MCF 10A (cell line): ENCODE measurements around the gene LEMD2. TPM values are rescaled to one million over a fixed set of nuclear protein-coding genes. Genes with fewer than 3 reads are reported as not detected.

Source experiments
- BruUV-seq: library from RNA; stranded (reverse); fragments of 400-500 nt; replicated peaks from 2 replicates; lab custom pipeline; 2021; lab: Mats Ljungman, UMichigan
- CTCF ChIA-PET: fragments of 300-600 bp; sonication (Branson Sonifier 250); formaldehyde crosslinking; extraction: SDS; loops from one replicate; lab custom pipeline; 2021; ENCODE audit warnings: antibody characterized with exemption, inconsistent platforms; lab: Yijun Ruan, JAX
- POLR2A ChIA-PET: fragments of 300-600, 350-650 bp; sonication (Branson Sonifier 250); formaldehyde crosslinking; extraction: SDS; loops from one replicate; lab custom pipeline; 2020; ENCODE audit warnings: antibody characterized with exemption, inconsistent platforms; lab: Yijun Ruan, JAX
- DNase-seq: peaks from one replicate; pipeline ENCODE4 v3.0.0-alpha.2; 2018; ENCODE audit not compliant: unreplicated experiment
- H3K27ac Mint-ChIP-seq: one replicate; pipeline ENCODE4 v1.8.0; 2022; ENCODE audit warnings: mild to moderate bottlenecking, low read depth, mixed read lengths; ENCODE audit not compliant: unreplicated experiment
- H3K27me3 Mint-ChIP-seq: one replicate; pipeline ENCODE4 v1.8.0; 2022; ENCODE audit warnings: mixed read lengths; ENCODE audit not compliant: insufficient read depth, unreplicated experiment
- H3K36me3 Mint-ChIP-seq: one replicate; pipeline ENCODE4 v1.8.0; 2022; ENCODE audit warnings: mild to moderate bottlenecking, moderate library complexity, mixed read lengths; ENCODE audit not compliant: insufficient read depth, unreplicated experiment
- H3K4me1 Mint-ChIP-seq: one replicate; pipeline ENCODE4 v1.8.0; 2022; ENCODE audit warnings: mixed read lengths; ENCODE audit not compliant: insufficient read depth, unreplicated experiment
- H3K4me3 Mint-ChIP-seq: one replicate; pipeline ENCODE4 v1.8.0; 2022; ENCODE audit warnings: mild to moderate bottlenecking, moderate library complexity, mixed read lengths; ENCODE audit not compliant: unreplicated experiment
- H3K9me3 Mint-ChIP-seq: one replicate; pipeline ENCODE4 v1.8.0; 2022; ENCODE audit warnings: mixed read lengths; ENCODE audit not compliant: unreplicated experiment
- CTCF ChIP-seq: fragments of 200-600 bp; IDR thresholded peaks from one replicate; pipeline ENCODE4 v1.8.0; 2022; ENCODE audit warnings: antibody characterized with exemption, mild to moderate bottlenecking; ENCODE audit not compliant: unreplicated experiment
- intact Hi-C: fragments of 100-400 bp; cut with micrococcal nuclease; formaldehyde crosslinking; loops from 2 replicates; pipeline ENCODE4 v1.14.1; 2022
- total RNA-seq: library from RNA; stranded (reverse); gene quantifications from 2 replicates; pipeline ENCODE4 v1.2.3, GENCODE V29; 2022

LEMD2 gene
- total RNA-seq, 1 experiment from 2014 or later, result 70.5 TPM

- POLR2A ChIA-PET, result interaction anchor here (0.6 kb wide), 1 partner anchor 65 kb away, joined by 3 read pairs; the partner anchor contains the start of gene UQCC2
- CTCF ChIA-PET, result interaction anchor here (0.6 to 1.3 kb wide), 3 partner anchors 10 to 251 kb away, joined by 3 read pairs; no protein-coding TSS in a partner anchor
- peaks cover 73% of the 10 kb centered on the region for H3K36me3 Mint-ChIP-seq
- no peak overlapping the region for H3K4me3 Mint-ChIP-seq
- BruUV-seq, result no TSS peak
- DNase-seq, result no peak
- intact Hi-C loops, result no loop called here
- H3K9me3 Mint-ChIP-seq, result no peaks in the 10 kb centered on the region
- no peak overlapping the region for H3K27ac Mint-ChIP-seq
- no peak for TF ChIP-seq CTCF
- peaks cover 2% of the 10 kb centered on the region for H3K4me1 Mint-ChIP-seq
- no peaks in the 10 kb centered on the region for H3K27me3 Mint-ChIP-seq
These were observed 12.7 kb downstream of the LEMD2 start for GRCh38 chr6:33776186-33776585.

- Mint-ChIP-seq H3K4me1 (no peaks in the 10 kb centered on the region), H3K27ac (no peak overlapping the region), H3K36me3 (peaks cover 60% of the 10 kb centered on the region), H3K4me3 (no peak overlapping the region), H3K27me3 (no peaks in the 10 kb centered on the region), H3K9me3 (no peaks in the 10 kb centered on the region)
- TF ChIP-seq CTCF, result no peak
- intact Hi-C loops, result no loop called here
- ChIA-PET POLR2A (no interaction called here), CTCF (no interaction called here)
- no TSS peak for BruUV-seq
- DNase-seq, result no peak
These were observed 14.2 kb downstream of the LEMD2 start for GRCh38 chr6:33774774-33775173.

- POLR2A ChIA-PET, result interaction anchor here (0.9 to 2.0 kb wide), 3 partner anchors 8 to 377 kb away, joined by 3 to 8 read pairs (median 4); partner anchors contain the start of gene LEMD2
- H3K9me3 Mint-ChIP-seq, result no peaks in the 10 kb centered on the region
- H3K4me1 Mint-ChIP-seq, result no peaks in the 10 kb centered on the region
- no peaks in the 10 kb centered on the region for H3K27me3 Mint-ChIP-seq
- H3K27ac Mint-ChIP-seq, result no peak overlapping the region
- CTCF ChIA-PET, result interaction anchor here (0.7 to 8.1 kb wide), 9 partner anchors 8 to 390 kb away, joined by 3 to 93 read pairs (median 5); partner anchors contain the start of gene UQCC2
- DNase-seq, result no peak
- no peak for TF ChIP-seq CTCF
- intact Hi-C loops, result no loop called here
- H3K36me3 Mint-ChIP-seq, result peaks cover 42% of the 10 kb centered on the region
- H3K4me3 Mint-ChIP-seq, result no peak overlapping the region
- BruUV-seq, result no TSS peak
These were observed 15.9 kb downstream of the LEMD2 start for GRCh38 chr6:33772902-33773472.

- Mint-ChIP-seq H3K27me3 (no peaks in the 10 kb centered on the region), H3K4me1 (no peaks in the 10 kb centered on the region), H3K27ac (peak overlapping the region; percentile 31), H3K4me3 (no peak overlapping the region), H3K36me3 (peaks cover 34% of the 10 kb centered on the region), H3K9me3 (no peaks in the 10 kb centered on the region)
- intact Hi-C loops, result no loop called here
- ChIA-PET CTCF (interaction anchor here (0.7 to 8.1 kb wide), 17 partner anchors 10 to 384 kb away, joined by 3 to 93 read pairs (median 4); partner anchors contain the start of gene UQCC2), POLR2A (interaction anchor here (0.9 to 2.0 kb wide), 4 partner anchors 9 to 68 kb away, joined by 3 to 8 read pairs (median 5); partner anchors contain the start of gene LEMD2)
- BruUV-seq, result no TSS peak
- no peak for DNase-seq
- TF ChIP-seq CTCF, result no peak
These were observed 16.7 kb downstream of the LEMD2 start for GRCh38 chr6:33772082-33772830.
